ENCODE data around the gene TAGLN. TPM values are rescaled to one million over a fixed set of nuclear protein-coding genes. Genes with fewer than 3 reads are reported as not detected.
"Not testable (repeated sequence)": the region's sequence is repeated elsewhere in the genome, so short reads cannot be mapped to it uniquely, and the experiment has no call there.

The TAGLN gene
- total RNA-seq, 6 experiments from 2014 or later = 41.2 to 158 (median 112) TPM

GRCh38 chr11:117208710-117209109, 9.5 kb downstream of the TAGLN start:
- H3K36me3 ChIP-seq = peaks cover 0 to 17% (median 6%) of the 10 kb centered on the region in 4 donors
- not testable (repeated sequence) for H3K4me3 ChIP-seq, H3K27me3 ChIP-seq, H3K27ac ChIP-seq, H3K9me3 ChIP-seq, H3K4me1 ChIP-seq, ATAC-seq
- WGBS (ENCODE audit: insufficient coverage, low coverage, low lambda C conversion rate, missing lambda C conversion rate) = no CpG with 5 or more reads among the region's 13 CpGs
- DNase-seq = peak in 1 of 3 donors; percentile 54
- intact Hi-C loops (cut with DNase I) = loop anchor here in 1 of 2 donors (5.0 kb wide), 1 partner anchor 76 kb away; no protein-coding TSS in a partner anchor

GRCh38 chr11:117209351-117210125, 10.4 kb downstream of the TAGLN start:
- H3K27me3 ChIP-seq, H3K9me3 ChIP-seq, H3K4me1 ChIP-seq, ATAC-seq, H3K4me3 ChIP-seq, H3K27ac ChIP-seq: not testable (repeated sequence)
- WGBS (ENCODE audit: insufficient coverage, low coverage, low lambda C conversion rate, missing lambda C conversion rate) = 84% methylated on average over 7 of the region's 8 CpGs
- peak in 1 of 3 donors; percentile 47 for DNase-seq
- intact Hi-C loops (cut with DNase I) = loop anchor here in 1 of 2 donors (5.0 kb wide), 1 partner anchor 77 kb away; no protein-coding TSS in a partner anchor
- H3K36me3 ChIP-seq = peaks cover 0 to 16% (median 9%) of the 10 kb centered on the region in 4 donors

- H3K36me3 ChIP-seq = peaks cover 0 to 22% (median 10%) of the 10 kb centered on the region in 4 donors
- no peak overlapping the region for H3K4me3 ChIP-seq
- DNase-seq (peak in 1 of 3 donors; percentile 0), ATAC-seq (no peak)
- H3K27ac ChIP-seq = no peak overlapping the region
- no peak for TF ChIP-seq POLR2A (IDR thresholded peaks at IDR 0.05)
- no peak for TF ChIP-seq CTCF (IDR thresholded peaks at IDR 0.05)
- H3K9me3 ChIP-seq = no peaks in the 10 kb centered on the region
- no peaks in the 10 kb centered on the region for H3K4me1 ChIP-seq
- intact Hi-C loops (cut with DNase I) = no loop called here
- 94% methylated on average over 3 of the region's 3 CpGs for WGBS (ENCODE audit: insufficient coverage, low coverage, low lambda C conversion rate, missing lambda C conversion rate)
- H3K27me3 ChIP-seq = no peaks in the 10 kb centered on the region
Measured at GRCh38 chr11:117210620-117211019, 11.4 kb downstream of the TAGLN start.

GRCh38 chr11:117212697-117213355, 13.7 kb downstream of the TAGLN start:
- intact Hi-C loops (cut with DNase I) = no loop called here
- Histone ChIP-seq H3K27me3 (no peaks in the 10 kb centered on the region), H3K9me3 (no peaks in the 10 kb centered on the region), H3K4me1 (no peaks in the 10 kb centered on the region), H3K4me3 (no peak overlapping the region), H3K36me3 (peaks cover 0 to 35% (median 12%) of the 10 kb centered on the region in 4 donors), H3K27ac (no peak overlapping the region)
- ATAC-seq (no peak), DNase-seq (no peak)
- TF ChIP-seq POLR2A (IDR thresholded peaks at IDR 0.05) = no peak
- no peak for TF ChIP-seq CTCF (IDR thresholded peaks at IDR 0.05)
- WGBS (ENCODE audit: insufficient coverage, low coverage, low lambda C conversion rate, missing lambda C conversion rate) = 95% methylated on average over 7 of the region's 11 CpGs

- Histone ChIP-seq H3K27ac (no peak overlapping the region), H3K9me3 (no peaks in the 10 kb centered on the region), H3K27me3 (no peaks in the 10 kb centered on the region), H3K4me1 (no peaks in the 10 kb centered on the region), H3K4me3 (no peak overlapping the region), H3K36me3 (peaks cover 0 to 50% (median 19%) of the 10 kb centered on the region in 4 donors)
- DNase-seq = peak in 1 of 3 donors; percentile 2
- intact Hi-C loops (cut with DNase I) = no loop called here
- TF ChIP-seq POLR2A (IDR thresholded peaks at IDR 0.05) (no peak), CTCF (IDR thresholded peaks at IDR 0.05) (no peak)
- 88% methylated on average over 7 of the region's 7 CpGs for WGBS (ENCODE audit: insufficient coverage, low coverage, low lambda C conversion rate, missing lambda C conversion rate)
- ATAC-seq = no peak
Measured at GRCh38 chr11:117214404-117215110, 15.4 kb downstream of the TAGLN start.

Data from right lobe of liver (tissue), 6 donors.